DMS79 (cell line): ENCODE measurements around the gene GFY.

Experiments
- DNase-seq: peaks from one replicate; lab custom pipeline; 2025; lab: John Stamatoyannopoulos, UW

The GFY gene

GRCh38 chr19:49428547-49429451 is 3.6 kb downstream of the GFY start:
- no peak for DNase-seq

GRCh38 chr19:49430172-49430677 is 5.0 kb downstream of the GFY start:
- DNase-seq: no peak

- DNase-seq: no peak
These were observed 5.6 kb downstream of the GFY start for GRCh38 chr19:49430678-49431329.

- no peak for DNase-seq
These were observed 6.2 kb downstream of the GFY start for GRCh38 chr19:49431330-49431749.

- DNase-seq: no peak
These were observed 7.2 kb downstream of the GFY start for GRCh38 chr19:49432141-49433073.

GRCh38 chr19:49433240-49433901 is 8.2 kb downstream of the GFY start:
- no peak for DNase-seq

GRCh38 chr19:49434907-49435583 is 9.9 kb downstream of the GFY start:
- DNase-seq: no peak

- no peak for DNase-seq
These were observed 10.5 kb downstream of the GFY start for GRCh38 chr19:49435670-49436069.

GRCh38 chr19:49436381-49437017 is 11.3 kb downstream of the GFY start:
- DNase-seq: no peak

- DNase-seq: no peak
These were observed 12.0 kb downstream of the GFY start for GRCh38 chr19:49437231-49437630.

GRCh38 chr19:49438261-49438660 is 13.1 kb downstream of the GFY start:
- DNase-seq: no peak

GRCh38 chr19:49439836-49440235 is 14.6 kb downstream of the GFY start:
- DNase-seq: no peak

- no peak for DNase-seq
These were observed 15.4 kb downstream of the GFY start for GRCh38 chr19:49440439-49441209.

- DNase-seq: peak; percentile 30
These were observed 16.2 kb downstream of the GFY start, which contains the start of gene SLC17A7 for GRCh38 chr19:49441210-49441959. Gene SLC17A7, minus strand, starts transcription at chr19:49441527. Its CDS starts 148 bp downstream, at chr19:49441379.

- no peak for DNase-seq
These were observed 16.8 kb downstream of the GFY start for GRCh38 chr19:49441960-49442350.

- peak; percentile 39 for DNase-seq
These were observed 17.2 kb downstream of the GFY start for GRCh38 chr19:49442354-49442753.

GRCh38 chr19:49442771-49443365 is 17.7 kb downstream of the GFY start:
- peak; percentile 65 for DNase-seq

- DNase-seq: peak; percentile 98
These were observed 18.3 kb downstream of the GFY start for GRCh38 chr19:49443366-49444099.
